Mesenteric fat pad (tissue), 1 donor: ENCODE measurements around the gene GXYLT2. TPM values are rescaled to one million over a fixed set of nuclear protein-coding genes. Genes with fewer than 3 reads are reported as not detected.

Experiments
- DNase-seq: peaks from one replicate; pipeline ENCODE4 v3.0.0-alpha.2; 2020; ENCODE audit warnings: low spot score
- long read RNA-seq: library from polyadenylated mRNA; unstranded; transcript quantifications from one replicate; pipeline ENCODE4 v2.0.0, GENCODE V29; 2020
- total RNA-seq: library from RNA; stranded (reverse); fragmentation: NEBNext Ultra II Directional; extraction: Animal tissue kit (Norgen Biotek cat#: 25700); gene quantifications from one replicate; pipeline ENCODE4 v1.2.1, GENCODE V29; 2021
- donor health status: DM: yes; HTN: yes; CAD: no.

Gene GXYLT2, protein sequence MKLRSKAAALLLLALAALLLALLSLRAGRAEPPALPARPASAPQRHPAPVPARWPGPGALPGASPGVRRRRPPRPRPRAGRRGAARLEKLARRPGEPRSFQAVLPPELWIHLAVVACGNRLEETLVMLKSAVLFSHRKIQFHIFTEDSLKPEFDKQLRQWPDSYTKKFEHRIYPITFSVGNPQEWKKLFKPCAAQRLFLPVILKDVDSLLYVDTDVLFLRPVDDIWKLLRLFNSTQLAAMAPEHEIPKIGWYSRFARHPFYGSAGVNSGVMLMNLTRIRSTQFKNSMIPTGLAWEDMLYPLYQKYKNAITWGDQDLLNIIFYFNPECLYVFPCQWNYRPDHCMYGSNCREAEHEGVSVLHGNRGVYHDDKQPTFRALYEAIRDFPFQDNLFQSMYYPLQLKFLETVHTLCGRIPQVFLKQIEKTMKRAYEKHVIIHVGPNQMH
- total RNA-seq = 8.4 TPM
- long read RNA-seq, partial matches to known transcripts = 1 of 3 reads
- long read RNA-seq, other reads (novel, unspliced or antisense) = 2 of 3 reads

DNA sequence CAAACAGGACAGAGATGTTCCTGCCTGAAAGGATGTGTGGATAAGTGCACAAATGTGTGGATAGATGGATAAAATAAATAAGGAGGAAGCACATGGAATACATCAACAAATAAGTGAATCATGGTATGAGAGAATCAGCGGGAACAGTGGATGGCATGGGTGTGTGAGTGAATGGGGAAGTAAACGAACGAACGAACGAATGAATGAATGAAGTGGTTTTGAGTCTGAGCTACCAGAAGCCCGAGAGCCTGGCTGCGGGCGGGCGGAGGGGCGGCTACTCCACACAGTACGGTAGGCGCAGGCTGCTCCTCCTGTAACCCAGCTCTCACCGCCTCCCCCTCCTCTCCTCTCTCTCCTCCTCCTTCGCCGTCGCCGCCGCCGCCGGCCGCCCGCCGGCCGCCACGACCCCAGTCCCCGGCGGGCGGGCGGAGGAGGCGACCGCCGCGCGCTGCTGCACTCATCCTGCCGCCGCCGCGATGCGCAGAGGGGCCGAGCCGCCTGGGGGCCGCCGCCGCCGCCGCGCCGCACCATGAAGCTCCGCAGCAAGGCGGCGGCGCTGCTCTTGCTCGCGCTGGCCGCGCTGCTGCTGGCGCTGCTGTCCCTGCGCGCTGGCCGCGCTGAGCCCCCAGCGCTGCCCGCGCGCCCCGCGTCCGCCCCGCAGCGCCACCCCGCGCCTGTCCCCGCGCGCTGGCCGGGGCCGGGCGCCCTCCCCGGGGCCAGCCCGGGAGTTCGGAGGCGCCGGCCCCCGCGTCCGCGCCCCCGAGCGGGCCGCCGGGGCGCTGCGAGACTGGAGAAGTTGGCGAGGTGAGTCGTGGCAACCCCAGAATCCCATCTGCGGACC lies at the start of gene GXYLT2:
Gene GXYLT2, plus strand, starts transcription at position 342 of the 841 bp plus-strand sequence. Its CDS starts 188 bp downstream, at position 530.
- no peak for DNase-seq

DNA sequence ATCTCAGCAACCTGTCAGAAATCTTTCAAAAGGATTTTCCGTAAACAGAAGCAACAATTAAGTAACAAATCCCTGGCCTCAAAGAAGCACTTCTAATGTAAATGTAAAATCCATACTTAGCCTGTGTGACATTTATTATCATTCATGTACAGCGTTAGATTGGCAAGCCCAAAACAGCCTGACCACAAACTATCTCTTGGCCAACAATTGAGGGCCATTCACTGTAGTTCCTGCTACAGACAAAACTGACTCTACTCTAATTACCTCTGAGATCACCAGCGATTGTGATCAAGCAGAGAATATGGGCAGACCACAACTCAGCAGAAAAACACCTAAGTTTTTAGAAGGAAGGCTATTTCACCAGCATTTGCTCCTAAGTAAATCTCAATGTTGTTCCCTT lies 48.8 kb upstream of the GXYLT2 start:
- DNase-seq = no peak

DNA sequence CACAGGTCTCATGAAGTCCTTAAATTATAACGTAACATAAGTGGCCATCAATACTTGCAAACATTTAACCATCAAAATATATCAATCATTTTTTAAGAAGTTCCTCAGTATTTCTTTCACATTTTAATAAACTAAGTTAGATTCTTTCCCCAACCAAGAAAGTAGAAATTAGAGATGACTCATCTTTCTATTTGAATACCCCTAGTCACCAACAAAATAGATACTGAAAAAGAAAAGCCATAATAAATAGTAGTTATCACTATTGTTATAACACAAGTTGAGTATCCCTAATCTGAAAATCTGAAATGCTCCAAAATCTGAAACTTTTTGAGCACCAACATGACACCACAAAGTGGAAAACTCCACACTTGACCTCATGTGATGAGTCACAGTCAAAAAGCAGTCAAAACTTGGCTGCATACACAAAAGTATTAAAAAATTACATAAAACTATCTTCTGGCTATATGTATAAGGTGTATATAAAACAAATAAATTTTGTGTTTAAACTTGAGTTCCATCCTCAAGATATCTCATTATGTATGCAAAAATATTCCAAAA lies 43.3 kb upstream of the GXYLT2 start:
- DNase-seq = no peak

DNA sequence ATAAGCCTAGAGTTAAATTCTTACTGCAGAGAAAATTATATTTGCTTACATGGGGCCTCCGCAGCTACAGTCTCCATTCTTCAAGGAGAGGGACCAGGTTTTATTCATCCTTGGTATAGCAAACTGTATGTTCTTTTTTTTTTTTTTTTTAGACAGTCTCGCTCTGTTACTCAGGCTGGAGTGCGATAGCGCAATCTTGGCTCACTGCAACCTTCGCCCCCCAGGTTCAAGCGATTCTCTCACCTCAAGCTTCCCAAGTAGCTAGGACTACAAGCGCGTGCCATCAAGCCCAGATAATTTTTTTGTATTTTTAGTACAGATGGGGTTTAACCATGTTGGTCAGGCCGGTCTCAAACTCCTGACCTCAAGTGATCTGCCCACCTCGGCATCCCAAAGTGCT lies 41.7 kb upstream of the GXYLT2 start:
- DNase-seq = no peak

DNA sequence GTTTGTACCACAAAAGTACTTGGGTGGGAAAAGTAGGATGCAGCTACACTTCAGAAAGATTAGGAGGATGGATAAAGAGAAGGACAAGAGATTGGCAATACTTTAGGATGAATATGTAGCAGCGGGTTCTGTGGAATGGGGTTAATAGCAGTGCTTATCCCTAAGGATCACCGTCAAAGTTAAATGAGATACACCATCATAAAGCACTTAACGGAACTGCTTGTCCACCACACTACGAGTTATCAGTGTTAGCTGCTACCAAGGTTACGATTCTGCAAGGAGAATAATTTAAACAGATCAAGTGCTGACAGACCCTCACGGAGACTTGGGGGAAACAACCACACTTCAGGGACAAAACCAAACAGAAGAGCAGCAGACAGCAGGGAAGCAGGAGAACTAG lies 40.6 kb upstream of the GXYLT2 start:
- no peak for DNase-seq

DNA sequence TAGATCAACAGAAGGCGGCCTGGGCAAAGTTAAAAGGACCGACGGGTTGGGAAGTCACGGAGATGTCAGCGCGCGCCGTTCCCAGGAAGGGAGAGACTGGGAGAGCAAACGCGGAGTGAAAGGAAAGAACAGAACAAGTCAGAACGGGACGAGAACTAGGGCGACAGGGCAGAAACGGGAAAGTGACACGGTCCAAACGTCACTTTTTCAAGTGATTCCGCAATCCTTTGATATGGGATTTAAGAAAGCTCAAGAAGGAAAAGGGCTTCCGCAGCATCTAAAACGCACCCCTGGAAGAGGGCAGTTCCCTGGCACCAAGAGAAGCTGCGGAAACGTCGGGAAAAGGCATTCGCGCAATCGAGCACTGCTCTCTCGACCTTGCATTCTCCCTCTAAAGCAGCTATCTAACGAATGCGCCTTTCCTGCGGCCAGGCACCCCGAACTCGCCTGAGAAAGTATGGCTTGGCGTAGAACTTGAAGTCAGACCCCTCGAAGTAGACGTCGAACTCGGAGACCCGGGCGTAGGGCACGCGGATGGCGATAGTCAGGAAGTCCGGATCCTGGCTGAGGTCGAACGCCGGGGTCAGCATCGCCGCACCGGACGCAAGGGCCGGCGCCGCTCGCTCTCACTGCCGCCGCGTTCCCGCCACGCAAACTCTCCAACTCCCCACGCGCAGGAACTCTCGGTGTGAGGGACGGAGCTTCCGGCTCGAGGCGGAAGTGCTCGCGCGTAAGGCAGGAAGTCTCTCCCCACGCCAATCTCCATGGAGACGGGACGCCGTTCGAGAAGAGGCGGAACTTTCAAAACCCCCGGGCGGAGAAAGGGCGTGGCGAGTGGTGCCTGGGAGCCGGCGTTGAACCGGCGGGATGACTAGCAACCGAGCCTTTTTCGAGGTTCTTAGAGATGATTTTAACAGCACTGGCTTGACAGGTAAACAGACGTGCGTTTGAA lies 39.8 kb upstream of the GXYLT2 start, which contains the start of gene SHQ1:
Gene SHQ1, minus strand, starts transcription at position 695 of the 952 bp plus-strand sequence. Its CDS starts 105 bp downstream, at position 590.
- peak; percentile 98 for DNase-seq

DNA sequence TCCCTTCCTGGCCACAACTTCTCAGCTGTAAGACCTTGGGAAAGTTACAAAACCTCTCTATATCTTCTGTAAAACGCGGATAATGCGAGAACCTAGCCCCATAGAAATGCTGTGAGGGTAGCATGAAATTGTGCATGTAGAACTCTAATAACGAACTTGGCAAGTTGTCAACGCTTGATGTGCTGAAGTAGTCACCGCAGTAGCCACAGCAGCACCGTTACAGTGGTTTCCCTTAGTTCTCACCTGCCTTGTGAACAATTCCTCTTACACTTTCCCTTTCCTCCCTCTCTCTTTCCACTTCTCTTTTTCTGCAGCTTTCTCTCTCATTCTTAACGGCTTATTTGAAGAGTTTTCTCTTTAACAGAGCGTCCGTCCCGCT lies 39.2 kb upstream of the GXYLT2 start:
- DNase-seq = no peak

DNA sequence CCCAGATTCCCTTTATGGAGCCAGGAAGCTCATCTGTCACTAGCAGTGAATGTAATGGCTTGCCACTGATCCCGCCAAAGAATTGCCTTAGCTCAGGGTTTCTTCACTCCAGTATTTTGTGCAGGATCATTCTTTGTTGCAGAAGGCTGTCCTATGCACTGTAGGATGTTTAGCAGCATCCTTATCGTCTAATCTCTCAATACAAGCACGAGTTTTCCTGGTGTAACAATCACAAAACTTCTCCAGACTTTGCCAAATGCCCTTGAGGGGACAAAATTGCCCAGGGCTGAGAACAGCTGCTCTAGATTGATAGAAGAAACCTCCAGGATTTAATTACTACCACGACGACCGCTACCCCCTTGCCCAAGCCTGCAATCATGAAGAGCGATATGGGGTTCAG lies 32.8 kb upstream of the GXYLT2 start:
- DNase-seq = no peak

DNA sequence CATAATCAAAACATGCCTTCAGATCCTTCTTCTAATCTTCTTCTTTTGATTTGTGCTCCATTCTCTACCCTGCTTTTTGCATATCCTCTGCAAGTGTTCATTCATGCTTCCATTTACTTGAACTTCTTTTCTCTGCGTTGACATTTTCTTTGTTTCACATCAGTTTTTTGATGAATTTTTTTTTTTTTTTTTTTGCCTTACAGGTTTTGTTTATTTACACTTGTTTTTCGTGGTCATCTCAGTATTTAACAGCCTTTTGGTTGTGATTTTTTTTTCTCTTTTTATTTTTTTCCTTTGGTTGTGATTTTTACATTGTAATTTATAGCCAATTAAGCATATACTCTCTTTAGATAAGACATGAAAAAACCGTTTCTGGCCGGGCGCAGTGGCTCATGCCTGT lies 27.8 kb upstream of the GXYLT2 start:
- no peak for DNase-seq

DNA sequence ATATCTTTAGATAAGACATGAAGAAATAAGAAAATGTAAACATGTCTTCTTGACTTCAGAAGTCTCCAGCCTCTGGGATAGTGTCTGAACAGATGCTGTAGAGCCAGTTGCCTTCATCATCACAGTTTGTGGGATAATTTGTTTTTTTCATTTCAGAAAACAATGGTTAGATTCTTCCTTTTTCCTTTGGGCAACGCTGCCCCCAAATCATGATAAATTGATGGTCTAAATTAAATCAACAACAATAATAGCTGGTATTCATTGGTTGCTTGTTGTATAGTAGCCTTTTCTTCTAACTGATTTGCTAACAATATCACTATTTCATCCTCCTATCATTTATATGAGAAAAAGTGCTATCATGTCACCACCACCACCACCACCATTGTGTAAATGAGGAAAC lies 27.0 kb upstream of the GXYLT2 start:
- no peak for DNase-seq

DNA sequence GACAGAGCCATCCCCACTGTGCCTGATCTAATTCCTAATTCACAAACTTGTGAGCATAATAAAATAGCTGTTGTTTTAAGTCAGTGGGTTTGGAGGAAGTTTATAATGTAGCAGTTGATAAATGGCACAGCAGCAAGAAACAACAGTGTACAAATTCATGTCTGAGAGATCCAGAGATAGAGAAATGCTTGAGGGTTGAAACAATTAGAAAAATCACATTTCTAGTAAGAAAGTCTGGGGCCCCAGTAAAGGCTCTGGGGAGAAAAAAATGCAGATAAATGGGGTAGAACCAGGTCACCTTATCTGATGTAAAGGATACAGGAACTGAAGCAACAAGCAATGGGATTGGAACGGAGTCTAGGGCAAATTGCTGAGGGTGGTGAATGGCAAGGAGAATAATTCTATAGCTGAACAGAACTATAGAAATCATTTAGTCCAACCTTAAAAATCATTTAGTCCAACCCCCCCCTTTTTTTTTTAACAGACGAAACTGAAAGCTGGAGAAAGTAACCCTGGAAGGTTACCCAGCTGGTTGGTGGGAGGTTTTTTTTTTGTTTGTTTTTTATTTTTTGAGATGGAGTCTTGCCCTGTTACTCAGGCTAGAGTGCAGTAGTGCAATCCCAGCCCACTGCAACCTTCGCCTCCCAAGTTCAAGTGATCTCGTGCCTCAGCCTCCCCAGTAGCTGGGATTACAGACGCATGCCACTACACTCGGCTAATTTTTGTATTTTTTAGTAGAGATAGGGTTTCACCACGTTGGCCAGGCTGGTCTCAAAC lies 25.3 kb upstream of the GXYLT2 start:
- no peak for DNase-seq

DNA sequence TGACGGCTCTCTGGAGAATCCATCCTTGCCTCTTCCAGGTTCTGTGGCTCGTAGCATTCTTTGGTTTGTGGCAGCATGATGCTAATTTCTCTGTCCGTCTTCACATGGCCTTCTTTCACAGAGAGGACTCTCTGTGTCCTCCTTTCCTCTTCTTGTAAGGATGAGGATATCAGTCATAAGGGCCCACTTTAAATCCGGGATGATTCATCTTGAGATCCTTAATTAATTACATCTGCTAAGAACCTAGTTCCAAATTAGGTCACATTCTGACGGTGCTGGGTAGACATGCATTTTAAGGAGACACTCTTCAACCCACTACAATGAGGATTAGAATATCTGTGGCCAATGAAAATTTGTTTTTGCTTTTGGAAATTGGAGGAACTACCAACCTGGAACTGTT lies 15.7 kb upstream of the GXYLT2 start:
- DNase-seq = no peak

DNA sequence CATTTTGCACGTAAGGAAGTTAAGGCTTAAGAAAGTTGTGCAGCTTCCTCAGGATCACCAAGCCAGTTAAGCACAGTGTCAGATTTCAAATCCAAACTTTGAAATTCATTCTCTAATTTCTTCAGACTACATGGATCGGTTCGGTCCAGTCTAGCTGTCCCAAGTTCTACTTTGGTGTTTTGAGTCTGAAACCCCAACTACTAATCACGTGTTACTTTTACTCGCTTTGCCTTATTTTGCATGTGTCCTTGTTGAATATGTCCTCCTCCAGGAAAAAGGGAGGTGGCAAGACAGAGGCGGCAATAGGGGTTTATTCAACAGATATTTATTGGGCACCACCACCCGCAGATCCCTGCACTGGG lies 522 bp upstream of the GXYLT2 start:
- DNase-seq = no peak

DNA sequence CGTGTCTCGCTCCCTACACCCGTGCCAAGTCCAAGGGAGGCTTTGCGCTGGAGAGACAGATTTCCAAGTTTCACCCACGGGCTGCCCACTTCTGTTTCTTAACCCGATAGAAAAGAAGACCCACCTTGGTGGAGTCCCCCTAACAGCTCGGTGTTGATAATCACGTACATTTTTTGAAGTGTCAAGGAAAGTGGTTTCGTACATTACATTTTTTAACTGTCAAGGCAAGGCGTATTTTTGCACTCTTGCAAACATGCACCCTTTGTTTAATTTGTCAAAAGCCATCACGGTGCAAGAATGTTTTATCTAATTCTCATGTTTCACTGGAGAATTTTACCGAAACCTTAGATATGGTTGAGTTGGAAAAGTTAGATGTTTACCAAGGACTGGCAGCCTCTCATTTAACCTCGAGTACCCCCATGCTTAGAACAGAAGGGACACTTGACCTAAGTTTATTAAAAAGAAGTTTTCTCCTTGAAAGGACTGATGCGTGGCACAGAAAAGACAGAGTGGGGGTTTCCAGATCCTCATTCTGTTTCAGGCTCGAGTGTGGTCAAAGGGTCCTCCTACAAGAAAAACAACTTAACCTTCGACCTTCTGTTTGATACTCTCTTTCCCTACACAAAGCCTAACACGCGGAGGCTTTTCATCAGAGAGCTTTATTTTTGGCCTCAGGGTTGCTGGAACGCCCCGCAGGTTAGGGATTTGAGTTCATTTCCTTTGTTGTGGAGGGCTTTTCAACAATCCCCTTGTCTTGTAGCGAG lies 882 bp downstream of the GXYLT2 start:
- DNase-seq = no peak

DNA sequence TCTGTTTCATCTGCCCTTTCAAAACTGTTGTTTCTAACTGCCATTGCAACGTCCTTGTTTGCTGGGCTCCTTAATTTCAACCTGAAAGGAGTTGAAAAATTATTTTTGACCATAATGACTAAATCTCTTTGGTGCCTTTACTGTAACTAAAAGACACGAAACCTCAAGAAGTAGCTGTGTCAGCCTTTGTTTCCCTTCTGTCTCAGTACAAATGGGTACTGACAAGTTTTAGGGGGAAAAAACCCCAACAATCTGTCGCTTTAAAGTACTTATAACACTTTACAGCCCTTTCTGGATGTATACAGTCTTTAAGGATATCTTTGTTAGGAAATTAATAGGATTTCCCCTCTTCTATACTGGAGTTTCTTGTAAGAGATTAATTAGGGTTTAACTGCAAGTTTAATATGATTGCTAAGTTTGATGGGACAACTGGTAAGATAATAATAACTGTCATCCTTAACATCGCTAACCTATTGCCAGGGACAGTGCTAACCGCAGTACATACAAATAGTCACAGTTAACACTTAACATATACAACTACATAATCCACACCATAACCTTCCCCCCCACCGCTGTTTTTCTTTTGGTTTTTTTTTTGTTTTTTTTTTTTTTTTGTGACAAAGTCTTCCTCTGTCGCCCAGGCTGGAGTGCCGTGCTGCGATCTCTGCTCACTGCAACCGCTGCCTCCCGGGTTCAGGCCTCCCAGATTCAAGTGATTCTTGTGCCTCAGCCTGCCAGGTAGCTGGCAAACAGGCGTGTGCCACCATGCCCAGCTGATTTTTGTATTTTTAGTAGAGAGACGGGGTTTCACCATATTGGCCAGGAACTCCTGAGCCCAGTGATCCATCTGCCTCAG lies 1.7 kb downstream of the GXYLT2 start:
- no peak for DNase-seq

DNA sequence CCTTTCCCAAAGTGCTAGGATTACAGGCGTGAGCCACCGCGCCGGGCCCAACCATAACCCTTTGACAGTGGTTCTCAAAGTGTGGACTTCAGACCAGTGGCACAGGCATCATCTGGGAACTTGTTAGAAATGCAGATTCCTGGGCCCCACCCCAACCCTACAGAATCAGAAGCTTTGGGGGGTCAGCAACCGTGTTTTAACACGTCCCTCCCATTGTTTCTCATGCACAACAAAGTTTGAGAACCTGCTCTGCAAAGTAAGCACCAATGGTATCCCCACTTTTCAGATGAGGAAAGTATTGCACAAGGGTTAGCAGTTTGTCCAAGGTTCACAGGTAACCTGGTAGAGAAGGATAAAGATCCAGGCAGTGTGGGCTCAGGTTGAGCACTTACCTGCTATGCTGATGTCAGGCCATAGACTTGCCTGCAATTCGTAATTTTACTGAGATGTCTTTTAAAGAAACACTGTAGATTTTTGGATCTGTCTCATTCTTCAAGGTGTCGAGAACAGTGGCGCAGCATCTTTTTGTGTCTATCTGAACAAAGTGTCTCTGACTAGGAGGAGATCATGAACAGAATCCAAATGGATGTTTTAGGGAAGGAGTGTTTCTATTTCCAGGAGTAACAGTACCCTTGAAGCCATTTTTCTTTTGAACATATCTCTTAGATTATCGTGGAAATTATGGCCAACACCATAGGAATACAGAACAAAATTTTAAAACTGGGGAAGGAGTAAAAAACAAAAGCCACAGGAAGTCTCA lies 2.5 kb downstream of the GXYLT2 start:
- DNase-seq = no peak

DNA sequence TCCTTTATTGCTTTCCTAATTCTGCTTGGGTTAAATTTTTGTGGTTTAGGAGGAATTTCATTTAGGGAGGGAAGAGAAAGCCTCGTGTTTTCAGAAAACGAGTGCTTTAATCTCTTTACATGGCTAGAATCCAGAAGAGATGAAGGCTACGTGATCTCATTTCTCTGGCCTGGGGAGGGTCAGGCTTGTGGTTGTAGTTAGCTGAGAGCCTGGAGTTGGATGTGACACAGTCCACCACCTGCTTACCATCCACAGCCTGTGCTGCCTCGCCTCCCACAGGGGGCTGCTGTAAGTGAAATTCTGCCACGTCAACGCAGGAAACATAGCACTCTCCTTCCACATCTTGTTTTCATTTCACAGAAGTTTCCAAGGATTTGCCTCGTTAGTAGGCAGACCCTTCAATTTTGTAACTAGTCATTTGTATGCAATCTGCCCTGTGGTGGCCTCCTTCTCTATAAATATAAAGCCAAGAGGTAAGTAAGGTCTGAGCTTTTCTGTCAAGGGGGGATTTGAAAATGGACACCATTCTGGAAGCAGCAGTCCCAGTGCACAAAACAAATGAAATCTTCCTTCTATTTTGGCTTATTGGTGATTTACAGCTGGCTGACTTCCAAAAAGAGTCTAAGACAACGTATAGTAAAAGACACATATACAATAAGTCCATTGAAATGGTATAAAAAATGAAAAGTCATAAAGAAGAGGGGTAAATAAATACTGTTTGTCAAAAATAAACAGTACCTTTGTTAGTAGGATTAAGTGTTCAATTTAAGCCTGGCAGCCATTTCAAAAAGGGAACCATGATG lies 3.4 kb downstream of the GXYLT2 start:
- no peak for DNase-seq
